HuH-7 (cell line): ENCODE data around the gene IL20RA.
A peak's percentile ranks its signal among the peaks of the same experiment; 100 is the strongest.
"Not testable (repeated sequence)": the region's sequence is repeated elsewhere in the genome, so short reads cannot be mapped to it uniquely, and the experiment has no call there.

ENCODE experiments used
- DNase-seq: peaks from one replicate; pipeline ENCODE4 v3.0.0; 2011; ENCODE audit warnings: low spot score

Gene IL20RA, protein sequence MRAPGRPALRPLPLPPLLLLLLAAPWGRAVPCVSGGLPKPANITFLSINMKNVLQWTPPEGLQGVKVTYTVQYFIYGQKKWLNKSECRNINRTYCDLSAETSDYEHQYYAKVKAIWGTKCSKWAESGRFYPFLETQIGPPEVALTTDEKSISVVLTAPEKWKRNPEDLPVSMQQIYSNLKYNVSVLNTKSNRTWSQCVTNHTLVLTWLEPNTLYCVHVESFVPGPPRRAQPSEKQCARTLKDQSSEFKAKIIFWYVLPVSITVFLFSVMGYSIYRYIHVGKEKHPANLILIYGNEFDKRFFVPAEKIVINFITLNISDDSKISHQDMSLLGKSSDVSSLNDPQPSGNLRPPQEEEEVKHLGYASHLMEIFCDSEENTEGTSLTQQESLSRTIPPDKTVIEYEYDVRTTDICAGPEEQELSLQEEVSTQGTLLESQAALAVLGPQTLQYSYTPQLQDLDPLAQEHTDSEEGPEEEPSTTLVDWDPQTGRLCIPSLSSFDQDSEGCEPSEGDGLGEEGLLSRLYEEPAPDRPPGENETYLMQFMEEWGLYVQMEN

DNA sequence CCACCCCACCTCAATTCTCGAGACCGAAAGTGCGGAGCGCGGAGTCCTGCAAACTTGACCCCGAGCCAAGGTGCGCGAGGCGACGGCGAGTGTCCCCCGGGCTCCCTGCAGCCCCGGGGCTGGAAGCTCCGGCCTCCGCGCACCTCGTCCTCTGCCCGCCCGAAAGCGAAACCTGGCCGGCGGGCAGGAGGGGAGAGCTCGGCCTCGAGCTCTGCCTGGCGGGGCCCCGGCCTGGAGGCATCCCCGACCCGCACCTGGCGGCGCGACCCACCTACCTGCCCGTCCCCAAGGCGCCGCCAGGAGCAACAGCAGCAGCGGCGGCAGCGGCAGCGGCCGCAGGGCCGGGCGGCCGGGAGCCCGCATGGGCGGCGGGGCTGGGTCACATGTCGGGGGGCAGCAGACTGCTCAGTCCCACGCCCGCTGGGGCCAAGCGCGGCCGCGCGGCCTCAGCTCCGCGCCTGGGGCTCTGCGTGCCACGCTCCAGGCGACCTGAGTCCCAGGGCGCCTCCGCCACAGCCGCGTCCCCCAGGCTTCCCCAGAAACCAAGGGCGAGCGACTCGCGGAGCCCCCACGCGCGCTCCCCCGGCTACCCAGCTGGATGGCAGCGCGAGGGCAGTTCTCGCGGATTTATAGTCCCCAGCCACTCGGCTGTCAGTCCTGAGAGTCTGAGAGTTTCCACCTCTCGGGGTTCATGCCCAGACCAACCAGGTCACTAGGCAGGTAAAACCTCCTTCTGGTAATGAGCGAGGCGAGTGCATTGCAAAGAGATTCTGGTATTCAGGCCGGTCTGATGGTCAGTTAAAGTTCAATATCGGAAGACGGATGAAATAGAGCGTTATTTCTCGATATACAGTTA is at the start of gene IL20RA:
Gene IL20RA (minus strand): TSS at position 600 of the 856 bp plus-strand sequence. CDS start 237 bp downstream, at position 363.
- DNase-seq = peak; percentile 36

DNA sequence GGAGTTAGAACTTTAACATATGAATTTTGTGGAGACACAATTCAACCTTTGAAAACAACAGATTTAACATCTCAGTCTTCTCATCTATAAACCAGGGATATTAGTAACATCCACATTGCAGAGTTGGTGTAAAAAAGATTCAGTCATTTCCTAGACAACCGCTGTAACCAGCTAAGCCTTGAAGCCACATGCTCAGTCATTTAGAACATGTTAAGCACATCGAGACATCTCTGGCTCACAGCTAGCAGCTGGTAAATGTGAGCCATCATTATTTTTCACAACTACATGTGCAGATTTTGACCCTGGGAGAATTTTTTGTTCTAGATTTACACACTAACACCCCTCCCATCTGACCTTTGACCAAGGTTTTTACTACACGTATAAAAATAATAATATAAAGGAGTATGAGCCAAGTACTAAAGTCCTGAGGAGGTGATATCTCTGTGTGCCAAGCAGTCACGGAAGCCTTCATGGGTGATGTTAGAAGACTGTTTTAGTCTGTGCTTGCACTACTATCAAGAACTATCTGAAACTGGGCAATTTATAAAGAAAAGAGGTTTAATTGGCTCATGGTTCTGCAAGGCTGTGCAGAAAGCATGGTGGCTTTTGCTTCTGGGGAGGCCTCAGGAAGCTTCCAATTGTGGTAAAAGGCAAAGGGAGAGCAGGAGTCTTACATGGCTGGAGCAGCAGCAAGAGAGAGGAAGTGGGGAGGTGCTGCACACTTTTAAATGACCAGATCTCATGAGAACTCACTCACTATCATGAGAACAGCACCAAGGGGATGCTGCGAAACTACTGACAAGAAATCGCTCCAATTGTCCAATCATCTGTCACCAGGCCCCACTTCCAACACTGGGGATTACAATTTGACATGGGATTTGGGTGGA is 48.7 kb upstream of the IL20RA start:
- DNase-seq = no peak

DNA sequence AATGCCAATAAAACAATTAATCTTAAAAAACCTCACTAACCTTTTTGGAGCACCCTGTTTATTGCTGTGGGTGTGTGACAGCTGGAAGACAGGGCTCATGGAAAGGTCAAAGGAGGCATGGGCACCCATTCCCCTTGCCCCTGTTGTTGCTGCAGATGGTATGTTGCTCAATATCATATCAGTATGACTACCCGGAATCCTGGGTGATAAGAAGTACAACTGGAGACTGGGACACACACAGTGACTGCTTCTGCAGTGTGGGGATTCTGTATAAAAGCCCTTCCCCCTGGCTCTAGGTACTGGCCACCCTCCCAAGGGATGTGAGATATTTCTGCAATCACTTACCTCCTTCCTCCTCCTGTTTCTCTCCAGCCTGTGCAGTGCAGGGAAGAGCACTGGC is 47.3 kb upstream of the IL20RA start:
- DNase-seq = peak; percentile 39

DNA sequence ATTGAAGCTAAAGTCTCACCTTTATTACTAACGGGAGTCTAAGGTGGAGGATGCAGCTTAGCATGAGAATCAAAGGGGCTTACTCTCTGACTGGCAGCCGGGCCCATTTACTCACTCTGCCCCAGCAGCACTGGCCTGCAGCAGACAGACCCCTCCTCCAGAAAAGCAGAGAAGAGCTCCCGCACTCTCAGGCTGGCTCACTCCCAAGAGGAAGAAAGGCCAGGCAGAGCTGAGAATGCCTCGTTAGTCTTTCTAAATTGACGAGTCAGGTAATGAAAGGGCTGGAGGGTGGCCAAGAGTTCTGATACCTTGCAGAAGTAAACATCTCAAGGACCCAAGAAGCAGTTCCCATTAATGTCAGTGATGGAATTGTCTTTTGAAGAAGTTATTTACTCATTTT is 44.5 kb upstream of the IL20RA start:
- no peak for DNase-seq

DNA sequence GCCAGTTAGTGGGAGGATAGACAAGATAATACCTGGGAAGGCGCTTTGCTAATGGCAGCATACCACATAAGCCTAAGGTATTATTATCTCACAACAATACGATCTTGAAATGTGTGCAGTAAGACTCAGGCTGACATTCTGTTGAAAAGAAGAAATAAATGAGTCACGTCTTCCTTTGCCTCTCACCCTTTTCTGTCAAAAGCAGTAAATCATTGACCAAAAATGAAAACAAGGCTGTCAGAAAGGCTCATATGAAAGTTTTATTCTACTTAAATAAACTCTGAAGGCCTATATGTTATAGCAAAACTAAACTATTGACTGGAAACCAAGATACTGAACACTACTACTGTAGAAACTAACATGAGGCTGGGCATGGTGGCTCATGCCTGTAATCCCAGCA is 43.1 kb upstream of the IL20RA start:
- no peak for DNase-seq

DNA sequence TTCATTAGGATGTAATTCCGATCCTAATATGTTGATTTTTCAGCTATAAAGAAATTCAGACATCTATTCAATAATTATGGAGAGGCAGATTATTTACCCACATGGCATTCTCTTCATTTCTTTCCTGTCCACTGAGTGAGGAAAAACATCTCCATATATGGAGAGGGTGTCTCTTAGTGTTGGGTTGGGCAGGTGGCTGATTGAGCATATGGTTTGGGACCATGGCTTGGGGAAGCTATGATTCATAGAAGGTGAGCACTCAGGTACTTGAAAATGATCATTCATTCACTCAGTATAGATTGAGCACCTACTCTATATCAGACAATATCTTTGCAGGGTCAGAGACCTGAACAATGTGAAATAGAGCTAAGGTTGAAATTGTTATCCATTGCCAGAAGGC is 41.3 kb upstream of the IL20RA start:
- DNase-seq = no peak

DNA sequence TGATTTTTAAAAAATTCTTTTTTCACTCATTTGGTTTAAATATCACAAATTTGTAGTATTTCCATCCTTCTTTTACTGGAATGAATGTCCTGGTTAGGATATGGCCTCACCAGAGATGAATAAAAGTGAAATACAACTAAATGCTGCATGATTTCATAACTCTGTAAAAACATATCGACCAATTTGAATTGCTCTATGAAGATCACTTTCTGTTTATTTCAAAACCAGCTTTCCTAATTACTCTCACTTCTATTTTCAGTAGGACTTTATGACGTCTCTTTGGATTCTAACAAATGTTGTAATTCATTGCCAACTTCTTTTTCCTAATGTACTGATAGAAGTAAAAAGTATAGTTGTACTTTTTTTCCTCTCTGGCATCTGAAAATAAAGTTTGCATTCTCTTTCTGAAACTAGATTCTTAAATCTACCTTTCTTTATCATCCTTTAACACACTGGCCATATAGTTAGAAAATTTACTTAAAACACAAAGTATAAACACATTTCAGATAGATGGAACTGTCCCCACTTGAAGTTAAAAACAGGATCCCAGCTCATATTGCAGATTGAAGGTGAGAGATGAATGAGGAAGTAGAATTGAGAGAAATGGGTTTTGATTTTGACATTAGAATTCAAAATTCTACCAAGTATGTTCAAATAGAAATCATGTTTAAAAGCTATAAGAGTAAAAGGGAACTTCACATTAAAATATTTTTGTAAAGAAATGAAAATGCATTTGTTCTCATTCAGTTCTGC is 40.3 kb upstream of the IL20RA start:
- DNase-seq = no peak

DNA sequence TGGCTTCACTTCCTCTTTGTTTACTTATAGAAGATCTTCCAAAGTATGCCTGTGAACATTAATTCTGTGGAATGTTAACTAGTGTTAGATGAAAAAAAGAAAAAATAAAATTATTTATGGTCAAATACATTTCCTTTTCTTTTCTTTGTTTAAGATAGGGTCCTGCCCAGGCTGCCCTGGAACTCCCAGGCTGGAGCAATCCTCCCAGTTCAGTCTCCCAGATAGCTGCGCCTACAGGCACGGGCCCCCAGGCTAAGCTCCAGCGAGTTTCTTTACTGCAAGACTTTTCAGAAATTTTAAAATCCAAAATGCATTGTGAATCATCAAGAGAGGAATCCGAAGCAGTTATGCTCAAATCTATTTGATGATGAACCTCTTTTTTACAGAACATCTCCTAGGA is 39.3 kb upstream of the IL20RA start:
- DNase-seq = no peak

DNA sequence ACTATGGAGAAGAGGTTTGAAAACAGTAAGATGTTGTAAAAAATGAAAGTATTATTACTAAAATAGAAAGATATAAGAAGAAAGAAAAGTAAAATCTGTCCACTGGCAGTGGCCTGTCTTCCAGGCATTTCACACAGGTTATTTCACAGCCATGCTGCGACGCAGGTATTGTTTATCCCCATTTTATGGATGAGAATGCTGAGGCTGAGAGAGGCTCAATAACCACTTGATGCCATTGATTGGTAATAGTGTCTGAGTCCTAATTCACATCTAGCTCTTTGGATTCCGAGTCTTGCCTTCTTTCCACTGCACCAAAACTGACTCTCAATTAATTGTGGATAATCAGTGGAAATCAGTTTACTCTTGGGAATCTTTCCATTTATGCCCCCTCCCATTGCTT is 37.2 kb upstream of the IL20RA start:
- DNase-seq = no peak

DNA sequence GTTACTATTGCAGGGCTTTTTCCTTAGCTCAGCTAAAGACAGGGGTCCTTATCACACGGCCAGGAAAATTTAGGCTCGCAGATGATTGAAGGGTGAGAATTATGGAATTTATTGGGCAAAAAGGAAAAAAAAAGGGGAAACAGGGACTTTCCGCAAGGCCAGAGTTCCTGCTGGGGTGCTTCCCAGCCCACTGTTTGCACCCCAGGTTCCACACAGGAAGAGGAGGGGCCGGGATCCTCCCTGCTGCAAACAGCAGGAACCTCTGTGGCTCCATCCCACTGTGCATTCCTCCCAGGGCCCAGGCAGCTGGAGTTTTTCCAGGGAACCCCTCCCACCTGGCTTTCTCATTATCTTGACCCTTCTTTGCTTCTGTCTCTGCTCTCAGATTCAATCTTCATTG is 35.9 kb upstream of the IL20RA start:
- no peak for DNase-seq

DNA sequence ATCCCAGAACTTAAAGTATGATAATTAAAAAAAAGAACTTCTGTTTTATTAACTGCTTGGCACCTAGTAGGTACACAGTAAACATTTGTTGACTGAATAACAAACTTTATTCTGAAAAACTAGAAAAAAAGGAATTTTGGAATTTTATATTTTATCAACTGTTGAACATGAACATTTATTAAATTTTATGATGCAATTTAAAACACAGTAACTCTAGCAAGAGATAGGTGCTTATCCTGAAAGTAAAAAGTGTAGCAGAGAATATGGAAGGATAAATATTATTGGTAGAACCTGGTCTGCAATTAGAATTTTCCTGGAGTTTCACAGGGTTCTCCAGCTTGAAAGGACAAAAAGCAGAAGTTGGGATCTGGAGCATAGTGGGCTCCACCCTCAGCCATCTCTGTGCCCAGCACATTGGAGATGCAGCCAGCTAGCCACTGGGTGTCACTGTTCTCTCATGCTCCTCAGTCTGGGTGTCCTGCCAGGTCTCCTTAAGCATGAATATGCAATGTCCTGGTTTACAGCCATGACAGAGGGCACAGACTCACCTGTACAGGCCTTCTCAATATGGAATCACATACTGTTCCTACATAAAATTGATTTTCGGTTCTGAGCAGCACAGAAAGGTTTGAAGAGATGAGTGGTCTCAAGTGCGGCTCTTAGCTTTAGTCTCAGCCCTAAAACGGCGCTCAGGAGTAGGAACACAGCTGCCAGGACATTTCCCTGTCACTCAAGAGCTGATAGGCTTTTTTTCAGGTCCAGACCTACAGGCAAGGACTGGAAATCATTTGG is 31.7 kb upstream of the IL20RA start:
- DNase-seq = peak; percentile 59

DNA sequence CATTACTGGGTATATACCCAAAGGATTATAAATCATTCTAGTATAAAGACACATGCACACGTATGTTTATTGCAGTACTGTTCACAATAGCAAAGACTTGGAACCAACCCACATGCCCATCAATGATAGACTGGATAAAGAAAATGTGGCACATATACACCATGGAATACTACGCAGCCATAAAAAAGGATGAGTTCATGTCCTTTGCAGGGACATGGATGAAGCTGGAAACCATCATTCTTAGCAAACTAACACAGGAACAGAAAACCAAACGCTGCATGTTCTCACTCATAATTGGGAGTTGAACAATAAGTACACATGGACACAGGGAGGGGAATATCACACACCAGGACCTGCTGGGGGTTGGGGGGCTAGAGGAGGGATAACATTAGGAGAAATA is 31.0 kb upstream of the IL20RA start:
- not testable (repeated sequence) for DNase-seq

DNA sequence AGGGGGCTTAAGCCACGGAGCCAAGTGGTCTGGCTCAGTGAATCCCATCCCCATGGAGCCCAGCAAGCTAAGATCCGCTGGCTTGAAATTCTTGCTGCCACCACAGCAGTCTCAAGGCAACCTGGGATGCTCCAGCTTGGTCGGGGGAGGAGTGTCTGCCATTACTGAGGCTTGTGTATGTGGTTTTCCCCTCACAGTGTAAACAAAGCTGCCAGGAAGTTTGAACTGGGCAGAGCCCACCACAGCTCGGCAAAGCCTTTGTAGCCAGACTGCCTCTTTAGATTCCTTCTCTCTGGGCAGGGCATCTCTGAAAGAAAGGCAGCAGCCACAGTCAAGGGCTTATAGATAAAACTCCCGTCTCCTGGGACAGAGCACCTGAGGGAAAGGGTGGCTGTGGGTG is 25.5 kb upstream of the IL20RA start:
- no peak for DNase-seq

DNA sequence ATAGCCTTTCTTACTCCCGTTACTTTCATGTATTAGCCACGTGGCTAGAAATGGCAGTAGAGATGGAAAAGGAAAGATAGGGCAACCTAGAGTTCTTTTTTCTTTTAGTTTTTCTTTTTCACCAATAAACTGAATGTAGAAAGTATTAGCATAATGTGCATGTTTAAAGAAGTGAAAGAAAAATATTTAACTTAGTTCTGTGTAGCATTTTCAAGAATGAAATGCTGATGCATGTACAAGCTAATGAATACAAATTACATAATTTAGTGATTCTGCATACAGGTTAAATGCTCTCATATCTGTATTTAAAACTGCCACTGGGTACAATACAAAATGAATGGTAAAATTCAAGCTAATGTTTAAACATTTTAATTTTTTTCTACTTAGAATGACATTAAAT is 22.6 kb upstream of the IL20RA start:
- no peak for DNase-seq

DNA sequence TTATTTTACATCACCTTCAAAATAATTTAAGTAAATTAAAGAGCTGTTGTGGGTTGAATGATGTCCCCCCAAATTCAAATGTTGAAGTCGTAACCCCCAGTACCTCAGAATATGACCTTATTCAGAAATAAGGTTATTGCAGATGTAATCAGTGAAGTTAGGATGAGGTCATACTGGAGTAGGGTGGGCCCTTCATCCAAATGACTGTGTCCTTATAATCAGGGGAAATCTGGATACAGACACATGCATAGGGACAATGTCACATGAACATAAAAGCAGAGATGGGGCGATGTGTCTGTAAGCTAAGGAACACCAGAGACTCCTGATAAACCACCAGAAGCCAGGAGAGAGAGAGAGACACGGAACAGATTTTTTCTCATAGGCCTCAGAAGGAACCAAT is 13.3 kb upstream of the IL20RA start:
- no peak for DNase-seq

DNA sequence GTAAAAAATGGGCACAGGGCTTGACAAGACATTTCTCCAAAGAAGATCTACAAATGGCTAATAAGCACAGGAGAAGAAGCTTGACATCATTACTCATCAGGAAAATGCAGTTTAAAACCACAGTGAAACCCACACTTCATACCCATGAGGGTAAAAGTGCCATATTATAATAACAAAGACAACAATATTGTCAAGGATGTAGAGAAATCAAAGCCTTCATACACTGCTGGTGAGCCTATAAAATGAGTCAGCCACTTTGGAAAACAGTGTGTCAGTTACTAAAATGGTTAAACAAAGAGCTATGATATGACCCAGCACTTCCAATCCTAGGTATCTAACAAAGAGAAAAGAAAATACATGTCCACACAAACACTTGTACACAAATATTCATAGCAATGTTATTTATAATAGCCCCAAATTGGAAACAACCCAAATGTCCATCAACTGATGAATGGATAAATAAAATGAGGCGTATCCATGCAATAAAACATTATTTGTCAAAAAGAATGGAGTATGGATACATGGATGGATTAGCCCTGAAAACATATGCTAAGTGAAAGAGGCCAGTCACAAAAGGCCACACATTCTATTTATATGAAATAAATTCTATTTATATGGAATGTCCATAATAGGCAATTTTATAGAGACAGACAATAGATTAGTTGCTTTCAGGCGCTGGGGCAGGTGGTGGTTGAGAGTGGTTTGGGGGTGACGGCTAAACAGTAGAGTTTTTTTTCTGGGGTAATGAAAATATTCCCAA is 11.5 kb upstream of the IL20RA start:
- DNase-seq = no peak

DNA sequence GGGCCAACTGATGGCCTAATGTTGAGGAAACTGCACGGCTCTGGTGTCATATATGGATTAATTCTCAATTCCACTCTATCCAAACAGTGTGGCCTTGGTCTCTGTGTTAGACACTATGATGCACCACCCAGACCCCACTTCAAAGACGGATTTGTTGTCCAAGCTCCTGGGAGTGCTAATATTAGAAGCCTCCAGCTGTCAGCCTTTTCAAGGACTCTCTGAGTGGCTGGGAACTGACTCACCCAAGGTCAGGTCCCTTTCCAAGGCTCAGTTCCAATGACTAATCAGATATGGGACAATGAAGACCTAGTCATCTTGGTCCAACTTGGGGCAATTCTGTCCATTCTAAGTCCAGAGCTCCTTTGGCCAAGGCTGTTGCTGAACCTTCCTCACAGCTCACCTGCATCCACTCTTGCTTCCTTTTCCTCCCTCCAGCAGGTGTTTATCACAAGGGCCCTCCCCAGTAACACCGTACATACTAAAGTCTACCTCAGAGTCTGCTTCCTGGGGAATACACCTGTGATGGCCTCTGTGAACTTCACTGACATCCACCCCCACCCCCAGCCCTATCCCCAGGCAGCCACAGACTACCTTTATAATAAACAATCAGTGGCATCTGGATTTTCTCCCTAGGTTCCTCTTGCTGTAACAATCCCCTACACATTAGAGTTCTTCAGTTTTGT is 7.2 kb upstream of the IL20RA start:
- no peak for DNase-seq

DNA sequence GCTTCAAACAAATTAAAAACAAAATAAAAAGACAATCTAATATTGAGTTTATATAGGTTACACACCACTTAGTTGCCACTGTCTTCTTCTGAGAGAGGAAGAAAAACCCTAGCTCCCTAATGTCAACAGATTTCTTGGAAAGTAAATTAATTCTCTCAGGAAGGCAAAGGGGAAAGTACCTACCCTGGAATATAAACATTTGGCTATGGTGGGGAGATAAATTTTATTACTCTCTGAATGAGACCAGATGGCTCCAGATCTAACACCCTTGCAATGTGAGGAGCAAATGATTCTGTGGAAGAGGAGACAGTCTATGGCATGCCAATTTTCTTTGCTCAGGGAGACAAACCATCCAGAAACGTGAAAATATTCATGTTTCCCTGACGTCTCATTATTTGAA is 4.3 kb upstream of the IL20RA start:
- DNase-seq = no peak

DNA sequence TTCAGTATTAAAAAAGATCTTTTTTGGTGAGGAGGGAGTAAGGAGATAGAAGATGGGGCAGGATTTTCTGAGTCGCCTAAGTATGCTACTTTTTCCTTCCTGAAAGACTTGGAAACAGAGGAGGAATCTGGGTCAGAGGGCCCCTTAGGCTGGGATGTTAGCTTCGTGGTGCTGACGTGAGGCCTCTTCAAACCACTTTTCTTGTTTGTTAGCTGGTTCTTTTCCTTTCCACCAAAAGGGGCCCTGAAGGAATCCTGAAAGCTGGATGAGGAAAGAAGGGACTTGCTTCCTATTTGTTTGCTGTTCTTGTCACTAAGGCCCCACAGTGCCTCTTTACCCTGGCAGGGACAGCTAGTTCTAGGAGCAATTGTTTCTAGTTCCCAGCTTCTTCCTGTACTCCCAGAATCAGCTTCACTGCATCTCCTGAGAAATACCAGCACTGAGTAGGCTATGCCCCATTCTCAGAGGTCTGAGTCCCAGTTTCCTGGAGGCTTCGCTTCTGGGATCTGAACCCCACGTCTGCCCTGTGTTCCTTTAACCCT is 2.2 kb upstream of the IL20RA start:
- no peak for DNase-seq
